ENCODE measurements around the gene SNUPN. TPM values are rescaled to one million over a fixed set of nuclear protein-coding genes. Genes with fewer than 3 reads are reported as not detected.
"Not testable (repeated sequence)": the region's sequence is repeated elsewhere in the genome, so short reads cannot be mapped to it uniquely, and the experiment has no call there.

The SNUPN gene
- total RNA-seq, 1 donor from 2014 or later = 17.4 TPM

DNA sequence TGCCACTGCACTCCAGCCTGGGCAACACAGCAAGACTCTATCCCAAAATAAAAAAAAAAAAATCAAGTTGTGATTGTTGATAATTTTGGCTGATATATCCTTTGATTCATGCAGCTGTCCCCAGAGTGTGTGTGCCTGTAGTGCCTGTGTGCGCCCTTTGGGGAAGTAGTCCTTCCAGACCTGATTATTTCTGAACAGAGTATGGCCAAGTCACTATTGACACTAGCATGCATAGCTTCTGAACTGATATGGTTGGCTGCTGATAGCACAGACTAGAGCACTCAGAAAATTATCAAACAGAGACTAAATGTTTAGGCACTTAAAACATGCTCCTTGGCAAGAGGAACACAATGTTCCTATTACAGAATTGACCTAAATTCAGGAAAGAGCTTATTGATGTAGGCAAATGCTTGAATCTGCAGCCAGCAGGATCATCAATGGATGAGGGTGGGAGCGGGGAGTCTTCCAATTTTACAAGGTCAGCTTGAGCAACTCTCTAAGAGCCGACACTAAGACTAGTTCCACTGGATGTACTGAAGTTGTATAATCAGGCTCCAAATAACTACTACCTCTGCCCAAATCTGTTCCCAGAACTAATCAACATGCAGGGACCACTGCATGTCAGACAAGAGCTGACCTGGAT is 28.7 kb downstream of the SNUPN start:
- Histone ChIP-seq H3K27me3 (ENCODE audit: control insufficient read depth, insufficient read depth, low read length) (no peaks in the 10 kb centered on the region), H3K36me3 (ENCODE audit: control insufficient read depth, insufficient read depth, low read length) (peaks cover 2% of the 10 kb centered on the region), H3K4me3 (ENCODE audit: low read depth, low read length) (no peak overlapping the region)
- no peak for DNase-seq (ENCODE audit: low read depth)
- TF ChIP-seq, protein P1, sequence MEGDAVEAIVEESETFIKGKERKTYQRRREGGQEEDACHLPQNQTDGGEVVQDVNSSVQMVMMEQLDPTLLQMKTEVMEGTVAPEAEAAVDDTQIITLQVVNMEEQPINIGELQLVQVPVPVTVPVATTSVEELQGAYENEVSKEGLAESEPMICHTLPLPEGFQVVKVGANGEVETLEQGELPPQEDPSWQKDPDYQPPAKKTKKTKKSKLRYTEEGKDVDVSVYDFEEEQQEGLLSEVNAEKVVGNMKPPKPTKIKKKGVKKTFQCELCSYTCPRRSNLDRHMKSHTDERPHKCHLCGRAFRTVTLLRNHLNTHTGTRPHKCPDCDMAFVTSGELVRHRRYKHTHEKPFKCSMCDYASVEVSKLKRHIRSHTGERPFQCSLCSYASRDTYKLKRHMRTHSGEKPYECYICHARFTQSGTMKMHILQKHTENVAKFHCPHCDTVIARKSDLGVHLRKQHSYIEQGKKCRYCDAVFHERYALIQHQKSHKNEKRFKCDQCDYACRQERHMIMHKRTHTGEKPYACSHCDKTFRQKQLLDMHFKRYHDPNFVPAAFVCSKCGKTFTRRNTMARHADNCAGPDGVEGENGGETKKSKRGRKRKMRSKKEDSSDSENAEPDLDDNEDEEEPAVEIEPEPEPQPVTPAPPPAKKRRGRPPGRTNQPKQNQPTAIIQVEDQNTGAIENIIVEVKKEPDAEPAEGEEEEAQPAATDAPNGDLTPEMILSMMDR (IDR thresholded peaks at IDR 0.05; ENCODE audit: insufficient read depth, low read length, poor library complexity, severe bottlenecking) = no peak

DNA sequence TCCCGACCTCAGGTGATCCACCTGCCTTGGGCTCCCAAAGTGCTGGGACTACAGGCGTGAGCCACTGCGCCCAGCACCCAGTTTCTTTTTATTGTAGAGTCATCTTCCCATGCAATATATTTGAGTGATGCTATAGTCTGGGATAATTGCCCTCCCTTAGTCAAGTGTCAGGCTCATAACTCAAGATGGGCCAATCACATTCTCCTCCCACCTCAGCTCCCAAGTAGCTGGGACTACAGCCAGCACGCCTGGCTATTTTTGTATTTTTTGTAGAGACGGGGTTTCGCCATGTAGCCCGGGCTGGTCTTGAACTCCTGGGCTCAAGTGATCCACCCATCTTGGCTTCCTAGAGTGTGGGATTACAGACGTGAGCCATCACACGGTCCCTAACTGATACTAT is 31.2 kb downstream of the SNUPN start:
- Histone ChIP-seq H3K36me3 (ENCODE audit: control insufficient read depth, insufficient read depth, low read length) (no peaks in the 10 kb centered on the region), H3K4me3 (ENCODE audit: low read depth, low read length) (no peak overlapping the region), H3K27me3 (ENCODE audit: control insufficient read depth, insufficient read depth, low read length) (no peaks in the 10 kb centered on the region)
- DNase-seq (ENCODE audit: low read depth) = no peak
- TF ChIP-seq, protein P1 (IDR thresholded peaks at IDR 0.05; ENCODE audit: insufficient read depth, low read length, poor library complexity, severe bottlenecking) = no peak

DNA sequence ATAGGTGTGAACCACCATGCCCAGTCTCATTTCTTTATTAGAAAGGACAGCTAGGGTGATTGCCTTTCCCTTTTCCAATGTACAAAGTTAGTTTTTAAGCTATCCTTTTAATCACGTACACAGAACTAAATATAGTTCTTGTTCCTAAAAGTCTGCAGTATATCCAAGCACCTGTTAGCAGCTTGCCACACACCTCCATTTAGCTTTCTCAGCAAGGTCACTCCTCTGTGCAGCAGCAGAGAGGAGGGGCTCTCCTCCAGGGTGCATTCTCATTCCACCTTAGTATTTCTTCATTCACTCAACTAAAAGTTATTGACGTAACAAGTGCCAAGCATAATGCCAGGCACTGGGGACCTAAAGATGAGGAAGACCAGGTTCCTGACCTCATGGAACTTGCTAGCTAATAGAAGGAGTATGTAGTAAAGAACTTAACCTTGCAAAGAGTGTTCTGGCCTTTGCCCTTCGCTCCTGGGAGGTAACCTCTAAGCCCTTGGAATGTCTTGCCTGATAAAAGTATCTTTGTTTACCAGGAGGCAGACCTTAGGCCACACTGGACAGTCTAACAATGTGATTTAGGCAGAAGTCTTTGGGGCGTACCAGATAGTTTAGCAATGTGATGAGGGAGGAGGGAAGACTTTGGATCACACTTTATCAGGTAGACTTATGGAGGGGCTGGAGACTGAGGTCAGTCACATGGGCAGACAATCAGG is 33.7 kb downstream of the SNUPN start:
- no peaks in the 10 kb centered on the region for H3K36me3 ChIP-seq (ENCODE audit: control insufficient read depth, insufficient read depth, low read length)
- no peak overlapping the region for H3K4me3 ChIP-seq (ENCODE audit: low read depth, low read length)
- TF ChIP-seq, protein P1 (IDR thresholded peaks at IDR 0.05; ENCODE audit: insufficient read depth, low read length, poor library complexity, severe bottlenecking) = no peak

DNA sequence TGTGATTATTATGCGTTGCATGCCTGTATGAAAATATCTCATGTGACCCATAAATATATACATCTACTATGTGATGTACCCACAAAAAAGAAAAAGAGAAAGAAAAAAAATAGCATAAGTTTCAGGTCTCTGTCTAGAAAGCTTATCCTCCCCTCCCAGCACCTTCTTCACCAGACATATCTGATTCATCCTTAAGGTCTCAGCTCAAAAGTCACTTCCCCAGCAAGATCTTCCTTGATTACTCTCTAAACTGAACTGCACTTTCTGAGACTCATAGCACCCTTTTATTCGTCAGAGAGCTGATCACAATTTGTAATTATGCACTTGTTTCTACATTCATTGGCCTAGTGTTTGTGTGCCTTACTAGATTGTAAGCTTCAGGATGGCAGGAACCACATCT is 35.3 kb downstream of the SNUPN start:
- DNase-seq (ENCODE audit: low read depth) = no peak
- no peak overlapping the region for H3K4me3 ChIP-seq (ENCODE audit: low read depth, low read length)
- TF ChIP-seq, protein P1 (IDR thresholded peaks at IDR 0.05; ENCODE audit: insufficient read depth, low read length, poor library complexity, severe bottlenecking) = no peak
- no peaks in the 10 kb centered on the region for H3K27me3 ChIP-seq (ENCODE audit: control insufficient read depth, insufficient read depth, low read length)
- H3K36me3 ChIP-seq (ENCODE audit: control insufficient read depth, insufficient read depth, low read length) = no peaks in the 10 kb centered on the region

More for the DNA sequence above, 33.7 kb downstream of the SNUPN start:
- no peak for DNase-seq (ENCODE audit: low read depth)
- no peaks in the 10 kb centered on the region for H3K27me3 ChIP-seq (ENCODE audit: control insufficient read depth, insufficient read depth, low read length)

DNA sequence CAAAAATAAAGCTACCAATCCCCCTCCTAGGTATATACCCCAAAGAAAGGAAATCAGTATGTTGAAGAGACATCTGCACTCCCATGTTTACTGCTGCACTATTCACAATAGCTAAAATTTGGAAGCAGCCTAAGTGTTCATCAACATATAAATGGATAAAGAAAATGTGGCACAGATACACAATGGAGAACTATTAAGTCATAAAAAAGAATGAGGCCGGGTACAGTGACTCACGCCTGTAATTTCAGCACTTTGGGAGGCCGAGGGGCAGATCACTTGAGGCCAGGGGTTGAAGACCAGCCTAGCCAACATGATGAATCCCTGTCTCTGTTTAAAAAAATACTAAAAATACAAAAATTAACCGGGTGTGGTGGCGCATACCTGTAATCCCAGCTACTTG is 36.5 kb downstream of the SNUPN start:
- H3K4me3 ChIP-seq (ENCODE audit: low read depth, low read length) = no peak overlapping the region
- TF ChIP-seq, protein P1 (IDR thresholded peaks at IDR 0.05; ENCODE audit: insufficient read depth, low read length, poor library complexity, severe bottlenecking) = no peak
- no peaks in the 10 kb centered on the region for H3K27me3 ChIP-seq (ENCODE audit: control insufficient read depth, insufficient read depth, low read length)
- H3K36me3 ChIP-seq (ENCODE audit: control insufficient read depth, insufficient read depth, low read length) = no peaks in the 10 kb centered on the region
- no peak for DNase-seq (ENCODE audit: low read depth)

DNA sequence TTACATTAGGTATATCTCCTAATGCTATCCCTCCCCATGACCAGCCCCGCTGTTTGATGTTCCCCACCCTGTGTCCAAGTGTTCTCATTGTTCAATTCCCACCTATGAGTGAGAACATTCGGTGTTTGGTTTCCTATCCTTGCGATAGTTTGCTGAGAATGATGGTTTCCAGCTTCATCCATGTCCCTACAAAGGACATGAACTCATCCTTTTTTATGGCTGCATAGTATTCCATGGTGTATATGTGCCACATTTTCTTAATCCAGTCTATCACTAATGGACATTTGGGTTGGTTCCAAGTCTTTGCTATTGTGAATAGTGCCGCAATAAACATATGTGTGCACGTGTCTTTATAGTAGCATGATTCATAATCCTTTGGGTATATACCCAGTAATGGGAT is 39.1 kb downstream of the SNUPN start:
- DNase-seq (ENCODE audit: low read depth); H3K4me3 ChIP-seq (ENCODE audit: low read depth, low read length): not testable (repeated sequence)

More for the DNA sequence above, 39.1 kb downstream of the SNUPN start:
- not testable (repeated sequence) for H3K36me3 ChIP-seq (ENCODE audit: control insufficient read depth, insufficient read depth, low read length); H3K27me3 ChIP-seq (ENCODE audit: control insufficient read depth, insufficient read depth, low read length)
